Measurements from ENCODE around the gene KLHL26.

DNA sequence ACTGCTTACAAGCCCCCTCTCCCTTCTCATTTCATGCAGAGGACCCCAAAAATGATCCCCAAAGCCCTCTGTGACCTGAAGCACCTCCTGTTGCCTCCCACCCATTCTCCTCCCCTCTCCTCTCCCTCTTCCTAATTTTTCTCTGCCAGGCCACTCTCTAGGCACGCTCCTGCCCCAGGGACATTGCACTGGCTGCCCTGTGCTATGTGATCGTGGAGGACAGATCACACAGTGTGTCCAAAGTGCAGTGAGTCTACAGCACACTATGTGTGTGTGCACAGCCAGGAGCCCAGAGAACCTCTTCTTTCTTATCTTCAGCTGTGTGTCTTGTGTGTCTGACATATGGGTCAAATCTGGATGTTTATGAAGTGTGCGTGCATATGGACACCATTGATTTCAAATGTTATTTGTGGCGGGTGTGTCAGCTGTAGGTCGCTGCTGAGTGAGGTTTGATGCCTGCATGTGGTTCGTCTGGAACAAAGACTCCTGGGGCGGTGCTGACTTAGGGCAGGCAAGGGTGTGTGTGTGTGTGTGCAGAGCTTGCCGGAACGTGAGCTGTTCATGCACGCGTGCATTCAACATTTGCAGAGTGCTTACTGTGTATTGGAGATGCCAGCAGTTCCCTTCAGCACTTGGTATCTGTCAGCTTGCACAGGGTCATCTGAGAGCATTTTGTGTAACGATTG, 2.1 kb upstream of the KLHL26 start:
- TF ChIP-seq ZNF326 (CRISPR knock-in tag; IDR thresholded peaks at IDR 0.05; ENCODE audit: borderline replicate concordance) (no peak), SETDB1 (CRISPR knock-in tag; IDR thresholded peaks at IDR 0.05; ENCODE audit: borderline replicate concordance) (no peak), MNT (IDR thresholded peaks at IDR 0.05) (no peak), ZNF30 (CRISPR knock-in tag; IDR thresholded peaks at IDR 0.05) (no peak), POLR2A (IDR thresholded peaks at IDR 0.05; ENCODE audit: insufficient read depth in 1 of 2, low read depth in 2 of 2, low read length in 2 of 2) (no peak)
